PFSK-1 (cell line): ENCODE results near the gene AFF2.

ENCODE experiments used
- FOXP2 ChIP-seq: optimal IDR thresholded peaks from 2 replicates; pipeline ENCODE3; 2011; ENCODE audit warnings: borderline replicate concordance, control low read depth, inconsistent platforms; ENCODE audit not compliant: insufficient read depth; ENCODE audit errors: extremely low read length, extremely low read depth
- POLR2AphosphoS5 ChIP-seq: IDR thresholded peaks from 2 replicates; pipeline ENCODE4 v1.6.1; 2012; ENCODE audit warnings: low read depth, mild to moderate bottlenecking, control low read depth, low read length, moderate library complexity
- SIN3A ChIP-seq: IDR thresholded peaks from 2 replicates; pipeline ENCODE4 v1.6.1; 2012; ENCODE audit warnings: mild to moderate bottlenecking, low read length, moderate library complexity, borderline replicate concordance; ENCODE audit not compliant: insufficient read depth

DNA sequence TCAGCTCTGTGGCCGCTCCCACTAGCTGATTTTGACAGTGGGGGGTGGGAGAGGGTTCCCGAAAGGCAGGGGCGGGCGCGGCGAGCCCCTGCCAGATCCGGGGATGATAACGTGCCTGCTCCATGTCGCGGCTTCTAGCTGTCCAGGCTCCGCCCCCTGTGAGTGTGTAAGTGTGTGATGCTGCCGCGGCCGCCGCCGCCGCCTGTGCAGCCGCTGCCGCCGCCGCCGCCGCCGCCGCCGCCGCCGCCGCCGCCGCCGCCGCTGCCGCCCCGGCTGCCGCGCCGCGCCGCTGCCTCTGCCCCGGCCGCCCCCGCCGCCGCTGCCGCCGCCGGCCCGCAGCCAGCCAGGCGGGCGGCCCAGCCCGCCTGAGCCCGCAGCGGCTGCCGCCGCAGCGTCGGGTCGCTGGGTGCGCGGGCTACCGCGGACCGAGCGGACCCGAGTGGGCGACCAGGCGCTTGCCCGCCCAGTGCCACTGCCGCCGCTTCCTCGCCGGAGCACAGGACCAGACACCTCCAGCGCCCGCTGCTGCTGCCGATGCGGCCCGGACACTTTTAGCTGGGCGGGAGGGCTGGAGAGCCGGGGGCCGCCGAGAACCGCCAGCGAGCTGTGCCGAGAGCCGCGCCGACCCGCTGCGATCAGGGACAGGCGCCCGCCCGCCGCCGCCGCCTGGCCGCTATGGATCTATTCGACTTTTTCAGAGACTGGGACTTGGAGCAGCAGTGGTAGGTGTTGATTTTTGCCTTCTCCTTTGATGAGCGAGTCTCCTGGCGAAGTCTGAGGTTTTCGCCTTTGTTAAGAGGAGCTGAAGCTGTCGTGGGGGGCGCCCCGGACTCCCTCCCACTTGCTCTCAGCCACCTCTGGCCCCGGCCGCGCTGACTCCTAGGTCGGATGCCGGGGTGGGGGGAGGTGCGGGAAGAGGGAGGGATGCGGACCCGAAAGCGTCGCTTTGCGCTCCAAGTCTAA is at the start of gene AFF2:
- TF ChIP-seq FOXP2 (no peak), POLR2AphosphoS5 (no peak), SIN3A (no peak)
